IPS-18c (cell line): ENCODE data around the gene LARP1.
"Not testable (repeated sequence)": the region's sequence is repeated elsewhere in the genome, so short reads cannot be mapped to it uniquely, and the experiment has no call there.

Source experiments
- H3K4me3 ChIP-seq: 2 replicates; pipeline ENCODE4 v1.7.0; 2013; ENCODE audit warnings: low read depth, mild to moderate bottlenecking, low read length, moderate library complexity; ENCODE audit not compliant: insufficient read depth
- H3K9me3 ChIP-seq: one replicate; pipeline ENCODE4 v1.6.1; 2013; ENCODE audit warnings: mild to moderate bottlenecking, low read length, moderate library complexity; ENCODE audit not compliant: control insufficient read depth, insufficient read depth

Gene LARP1

DNA sequence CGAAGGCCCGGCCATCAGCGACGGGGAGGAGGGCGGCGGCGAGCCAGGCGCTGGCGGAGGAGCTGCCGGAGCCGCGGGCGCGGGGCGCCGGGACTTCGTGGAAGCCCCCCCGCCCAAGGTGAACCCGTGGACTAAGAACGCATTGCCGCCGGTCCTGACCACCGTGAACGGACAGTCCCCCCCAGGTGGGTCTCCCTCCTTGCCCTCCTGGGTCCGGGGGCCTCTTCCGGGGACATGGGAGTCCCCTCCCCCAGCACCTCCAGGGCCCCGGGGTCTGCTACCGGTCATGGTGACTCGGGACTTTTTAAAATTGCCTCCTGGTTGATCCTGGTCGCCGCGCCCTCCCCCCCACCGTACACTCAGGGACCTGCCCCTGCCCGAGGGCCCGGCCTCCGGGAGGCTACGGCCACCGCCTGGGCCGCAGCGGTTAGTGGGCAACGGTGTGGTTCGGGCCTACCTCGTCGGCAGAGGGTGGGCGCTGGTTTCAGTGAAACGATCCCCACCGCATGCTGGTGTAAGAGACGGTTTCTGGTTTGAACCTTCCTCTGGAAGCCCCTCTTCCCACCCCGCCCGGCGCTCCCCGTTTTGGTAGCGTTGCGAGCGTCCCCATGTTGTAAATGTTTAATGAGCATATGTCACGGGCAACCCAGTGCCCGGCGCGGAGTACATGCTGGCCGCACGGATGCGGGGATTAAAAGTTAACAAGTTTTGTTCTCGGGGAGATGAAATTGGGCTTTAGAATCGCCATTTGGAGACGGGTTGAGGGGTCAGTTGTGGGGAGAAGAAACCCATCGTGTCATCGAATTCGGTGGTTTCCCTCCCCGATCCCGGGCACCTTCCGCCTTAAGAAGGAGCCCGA lies 1.1 kb downstream of the LARP1 start:
- no peaks in the 10 kb centered on the region for H3K9me3 ChIP-seq
- peak overlapping the region; percentile 93 for H3K4me3 ChIP-seq

DNA sequence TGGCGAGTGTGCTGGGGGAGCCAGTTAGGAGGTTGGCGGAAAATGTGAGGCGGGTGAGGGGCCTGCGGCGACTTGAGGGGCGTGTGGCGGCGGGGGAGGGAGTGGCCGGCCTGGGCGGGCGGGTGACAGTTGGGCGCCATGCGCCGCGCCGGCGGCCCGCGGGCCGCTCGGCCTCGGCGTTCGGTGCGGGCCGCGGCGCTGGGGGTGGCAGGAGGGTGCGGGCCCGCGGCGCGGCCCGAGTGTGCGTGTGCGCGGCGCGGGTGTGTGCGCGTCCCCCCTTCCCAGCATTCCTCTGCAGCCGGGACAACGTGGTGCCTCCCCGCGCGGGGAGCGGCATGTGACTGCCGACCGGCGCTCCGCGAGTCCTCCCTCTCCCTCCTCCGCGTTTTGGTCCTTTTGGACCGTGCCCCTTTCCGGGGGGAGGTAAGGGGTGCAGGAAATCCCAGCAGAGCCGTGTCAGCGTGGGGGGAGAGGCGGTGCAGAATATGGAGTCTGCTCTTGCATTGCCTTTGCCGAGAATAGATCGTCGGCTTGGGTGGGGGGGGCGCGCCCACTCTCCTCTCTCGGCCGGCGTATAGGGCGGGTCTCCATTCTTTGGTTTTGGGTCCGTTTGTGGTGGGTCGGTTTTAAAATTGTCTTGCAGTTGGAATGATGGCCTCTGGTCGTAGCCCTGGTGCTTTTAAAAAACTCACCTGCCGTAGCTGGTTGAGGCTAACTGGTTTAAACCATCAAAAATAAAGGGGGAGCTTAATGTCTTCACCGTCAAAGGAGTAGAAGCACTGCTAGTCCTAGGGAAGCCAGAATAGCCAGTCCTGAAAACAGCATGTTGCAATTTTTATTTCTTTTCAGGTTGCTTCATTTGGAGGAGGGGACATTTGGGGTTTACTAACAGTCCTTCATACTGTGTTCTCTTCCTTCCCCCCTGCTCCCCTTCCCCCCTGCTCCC lies 2.0 kb downstream of the LARP1 start:
- H3K4me3 ChIP-seq: peak overlapping the region; percentile 93
- no peaks in the 10 kb centered on the region for H3K9me3 ChIP-seq

DNA sequence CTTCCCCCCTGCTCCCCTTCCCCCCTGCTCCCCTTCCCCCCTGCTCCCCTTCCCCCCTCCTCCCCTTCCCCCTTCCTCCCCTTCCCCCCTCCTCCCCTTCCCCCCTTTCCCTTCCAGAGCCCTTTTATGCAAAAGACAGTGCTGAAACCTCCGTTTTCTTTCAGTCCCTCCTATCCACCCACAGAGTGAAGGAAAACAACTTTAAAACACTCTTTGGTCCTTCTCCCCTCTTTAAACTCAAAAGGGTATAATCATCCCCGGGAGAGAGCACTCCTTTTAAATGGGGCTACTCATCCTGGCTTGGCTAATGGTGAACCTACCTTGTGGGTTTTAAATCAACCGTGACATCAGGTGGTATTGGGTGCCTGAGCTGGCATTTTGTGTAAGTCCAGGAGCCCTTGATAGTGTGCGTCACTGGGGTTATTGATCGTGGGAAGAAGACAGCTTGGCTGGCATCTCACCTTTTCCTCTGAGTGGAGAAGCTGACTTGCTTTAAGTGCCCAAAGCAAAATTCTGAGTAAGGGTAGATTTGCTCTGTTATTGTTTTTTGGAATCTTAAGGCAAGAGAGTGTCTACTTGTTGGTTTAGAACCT lies 2.7 kb downstream of the LARP1 start:
- Histone ChIP-seq H3K9me3 (no peaks in the 10 kb centered on the region), H3K4me3 (peak overlapping the region; percentile 45)

DNA sequence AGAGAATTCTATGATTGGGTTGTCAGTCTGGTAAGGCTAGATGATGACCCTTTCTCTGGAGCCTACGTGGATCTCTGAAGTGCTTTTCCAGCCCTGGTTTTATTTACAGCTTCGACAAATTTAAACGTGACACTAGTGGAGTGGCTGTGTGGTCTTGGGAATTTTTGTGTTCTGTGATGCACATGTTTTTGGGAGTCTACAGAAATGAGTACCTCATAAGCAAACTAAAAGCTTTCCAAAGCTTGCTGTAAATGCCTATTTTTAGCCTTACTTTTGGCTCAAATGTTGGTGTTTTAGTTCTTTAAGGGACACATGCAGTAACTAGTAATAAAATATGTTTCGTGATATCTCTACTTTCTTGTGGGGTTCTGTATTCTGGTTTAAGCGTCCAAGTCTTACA lies 3.3 kb downstream of the LARP1 start:
- Histone ChIP-seq H3K9me3 (no peaks in the 10 kb centered on the region), H3K4me3 (peak overlapping the region; percentile 45)

DNA sequence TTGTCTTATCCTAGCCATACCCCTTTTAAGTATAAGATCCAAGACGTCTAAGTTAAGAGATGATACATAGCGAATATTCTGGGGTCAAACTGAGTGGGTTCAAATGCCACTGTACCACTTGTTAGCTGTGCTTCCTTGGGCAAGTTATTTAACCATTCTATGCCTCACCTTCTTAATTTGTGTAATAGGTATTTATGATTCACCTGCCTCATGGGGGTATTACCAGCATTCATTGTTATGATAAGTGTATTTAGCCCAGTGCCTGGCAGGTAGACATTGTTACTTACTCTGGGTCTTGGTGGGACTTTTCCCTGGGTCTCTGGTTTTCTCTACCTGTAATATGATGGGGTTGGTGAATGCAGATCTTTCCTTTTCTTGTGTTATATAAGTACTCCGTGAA lies 3.8 kb downstream of the LARP1 start:
- Histone ChIP-seq H3K9me3 (no peaks in the 10 kb centered on the region), H3K4me3 (peak overlapping the region; percentile 5; the same call in 1 of the 2 replicates)

DNA sequence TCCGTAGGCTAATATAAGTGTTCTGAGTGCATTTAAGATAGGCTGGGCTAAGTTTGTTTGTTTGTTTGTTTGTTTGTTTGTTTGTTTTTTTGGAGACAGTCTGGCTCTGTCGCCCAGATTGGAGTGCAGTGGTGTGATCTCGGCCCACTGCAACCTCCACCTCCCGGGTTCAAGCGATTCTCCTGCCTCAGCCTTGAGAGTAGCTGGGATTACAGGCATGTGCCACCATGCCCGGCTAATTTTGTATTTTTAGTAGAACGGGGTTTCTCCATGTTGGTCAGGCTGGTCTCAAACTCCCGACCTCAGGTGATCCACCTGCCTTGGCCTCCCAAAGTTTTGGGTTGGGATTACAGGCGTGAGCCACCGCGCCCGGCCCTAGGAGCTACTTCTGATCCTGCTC lies 4.7 kb downstream of the LARP1 start:
- not testable (repeated sequence) for H3K9me3 ChIP-seq
- H3K4me3 ChIP-seq: peak overlapping the region; percentile 5

DNA sequence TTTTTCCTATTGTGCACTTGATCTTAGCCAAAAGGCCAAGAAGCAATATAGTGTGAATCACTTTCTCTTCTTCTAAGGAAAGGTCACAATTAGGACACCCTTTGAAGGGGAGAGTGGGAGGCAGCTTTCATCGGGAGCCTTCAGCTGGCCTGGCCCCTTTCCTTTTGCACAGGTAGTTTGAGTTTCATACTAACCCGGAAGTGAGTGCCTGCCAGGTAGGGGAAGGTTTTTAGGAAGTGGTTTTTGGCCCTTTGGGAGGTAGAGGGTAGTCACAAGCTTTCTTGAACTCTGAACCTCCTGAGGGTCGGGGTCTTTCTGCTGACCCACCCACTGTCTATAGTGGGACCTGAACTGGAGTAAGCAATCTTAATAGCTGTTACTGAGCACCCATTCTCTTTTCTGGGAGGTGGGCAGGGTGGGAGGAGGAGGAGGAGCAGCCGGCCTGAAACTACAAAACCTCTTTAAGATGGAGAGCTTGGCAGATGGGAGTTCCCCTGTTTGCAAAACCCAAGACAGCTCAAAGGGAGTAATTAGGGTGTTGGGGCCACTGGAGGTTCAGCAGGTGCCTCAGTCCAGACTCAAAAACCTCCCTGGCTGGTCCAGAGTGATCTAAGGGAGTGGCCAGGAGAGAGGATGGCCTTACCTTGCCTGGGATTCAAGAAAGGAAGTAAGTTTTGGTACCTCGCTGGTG lies 6.0 kb downstream of the LARP1 start:
- H3K9me3 ChIP-seq: no peaks in the 10 kb centered on the region
- H3K4me3 ChIP-seq: peak overlapping the region; percentile 9; the same call in 1 of the 2 replicates

DNA sequence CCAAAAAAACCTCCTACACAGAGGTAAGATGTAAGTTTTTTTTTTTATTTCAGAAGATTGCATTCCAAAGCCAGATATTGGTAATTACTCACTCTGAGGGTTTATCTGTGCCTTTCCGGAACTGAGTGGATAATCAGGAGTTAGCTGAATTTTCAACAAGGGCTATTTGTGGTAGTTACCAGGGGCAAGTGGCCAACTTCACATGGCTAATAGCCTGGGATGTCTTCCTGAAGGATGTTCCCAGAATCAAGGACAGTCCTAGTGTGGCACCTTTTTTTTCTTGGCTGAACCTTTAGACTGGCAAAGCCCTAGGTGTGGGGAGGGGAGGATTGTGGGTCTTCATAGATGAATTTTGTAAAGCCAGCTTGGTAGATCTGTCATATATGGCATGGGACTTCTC lies 7.1 kb downstream of the LARP1 start:
- Histone ChIP-seq H3K9me3 (no peaks in the 10 kb centered on the region), H3K4me3 (no peak overlapping the region)

DNA sequence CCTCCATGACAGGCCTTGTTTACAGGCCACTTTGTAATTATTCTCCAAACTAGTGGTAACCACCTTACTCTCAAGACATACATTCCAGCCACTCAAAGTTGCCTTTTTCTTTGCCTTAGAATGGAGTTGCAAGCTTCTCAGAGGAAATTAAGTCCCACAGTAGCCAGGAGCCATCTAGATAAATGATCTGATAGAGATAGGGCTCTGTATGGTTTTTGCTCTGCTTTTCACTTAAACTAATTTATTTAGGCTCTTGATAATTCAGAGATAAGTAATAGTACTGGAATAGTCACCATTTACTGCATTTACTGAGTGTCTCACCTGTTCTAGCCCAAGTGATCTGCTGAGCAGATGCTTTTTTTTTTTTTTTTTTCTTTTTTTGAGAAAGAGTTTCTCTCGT lies 7.5 kb downstream of the LARP1 start:
- no peak overlapping the region for H3K4me3 ChIP-seq
- H3K9me3 ChIP-seq: no peaks in the 10 kb centered on the region

DNA sequence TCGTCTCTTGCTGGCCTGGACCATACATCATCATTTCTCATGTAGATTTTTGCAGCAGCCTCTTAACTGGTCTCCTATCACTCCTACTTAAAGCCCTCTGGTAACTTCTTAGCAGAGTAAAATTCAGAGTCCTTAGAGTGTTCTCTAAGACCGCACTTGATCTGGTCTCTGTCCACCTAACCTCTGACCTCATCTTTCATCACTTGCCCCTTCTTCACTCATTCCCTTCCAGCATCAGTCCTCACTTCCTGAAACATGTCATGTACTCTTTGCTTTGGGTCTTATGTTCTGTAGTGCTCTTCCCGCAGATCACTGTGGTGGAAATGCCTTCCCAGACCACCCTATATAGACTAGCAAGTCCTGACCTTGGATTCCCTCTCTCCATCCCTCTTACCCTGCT lies 9.8 kb downstream of the LARP1 start:
- Histone ChIP-seq H3K4me3 (no peak overlapping the region), H3K9me3 (no peaks in the 10 kb centered on the region)

DNA sequence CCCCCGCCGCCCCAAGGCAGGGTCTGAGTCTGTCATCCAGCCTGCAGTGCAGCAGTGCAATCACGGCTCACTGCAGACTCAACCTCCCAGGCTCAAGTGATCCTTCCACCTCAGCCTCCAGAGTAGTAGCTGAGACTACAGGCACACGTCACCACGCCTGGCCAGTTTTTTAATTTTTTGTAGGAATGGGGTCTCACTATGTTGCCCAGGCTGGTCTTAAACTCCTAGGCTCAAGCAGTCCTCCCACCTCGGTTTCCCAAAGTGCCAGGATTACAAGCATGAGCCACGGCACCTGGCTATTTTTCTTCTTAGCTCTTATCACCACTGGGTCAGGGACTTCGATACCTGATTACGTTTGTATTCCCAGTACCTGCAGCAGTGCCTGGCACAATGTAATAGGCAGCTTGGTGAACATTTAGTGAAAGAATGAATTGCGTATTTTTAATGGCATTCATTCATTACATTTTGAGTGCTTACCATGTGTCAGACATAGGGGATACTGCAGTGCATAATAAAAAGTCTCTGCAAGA lies 10.3 kb downstream of the LARP1 start:
- Histone ChIP-seq H3K4me3 (no peak overlapping the region), H3K9me3 (no peaks in the 10 kb centered on the region)

DNA sequence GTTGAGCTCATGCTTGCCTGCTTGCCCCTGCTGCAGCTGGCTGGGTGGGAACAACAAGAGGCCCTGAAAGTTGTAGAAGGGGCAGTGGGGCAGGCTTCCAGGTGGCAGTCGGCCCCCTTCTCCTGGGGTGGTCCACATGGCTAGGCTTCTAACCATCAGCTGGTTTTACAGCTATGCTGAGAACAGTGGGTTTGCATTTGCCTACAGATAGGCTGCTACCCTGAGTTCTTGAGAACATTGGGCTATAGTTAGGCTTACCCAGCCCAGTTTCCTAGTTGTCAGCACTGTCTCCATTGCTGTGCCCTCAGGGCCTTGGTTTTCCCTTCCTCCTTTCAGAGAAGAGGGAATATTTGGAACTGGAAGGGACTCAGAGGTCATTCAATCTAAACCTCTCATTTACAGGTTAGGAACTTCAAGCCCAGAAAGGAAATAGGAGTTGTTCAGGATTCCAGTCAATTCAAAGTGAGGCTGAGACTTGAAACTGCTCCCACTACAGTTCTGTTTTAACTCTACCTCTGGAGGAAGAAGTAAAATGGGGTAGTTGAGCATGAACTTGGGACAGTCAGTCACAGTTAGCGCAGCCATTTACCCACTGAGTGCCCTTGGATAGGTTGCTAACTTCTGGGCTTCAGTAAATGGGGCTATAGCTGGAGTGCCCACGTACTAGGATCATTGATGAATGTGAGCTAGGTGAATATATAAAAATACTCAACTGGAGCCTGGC lies 11.5 kb downstream of the LARP1 start:
- no peak overlapping the region for H3K4me3 ChIP-seq
- no peaks in the 10 kb centered on the region for H3K9me3 ChIP-seq

DNA sequence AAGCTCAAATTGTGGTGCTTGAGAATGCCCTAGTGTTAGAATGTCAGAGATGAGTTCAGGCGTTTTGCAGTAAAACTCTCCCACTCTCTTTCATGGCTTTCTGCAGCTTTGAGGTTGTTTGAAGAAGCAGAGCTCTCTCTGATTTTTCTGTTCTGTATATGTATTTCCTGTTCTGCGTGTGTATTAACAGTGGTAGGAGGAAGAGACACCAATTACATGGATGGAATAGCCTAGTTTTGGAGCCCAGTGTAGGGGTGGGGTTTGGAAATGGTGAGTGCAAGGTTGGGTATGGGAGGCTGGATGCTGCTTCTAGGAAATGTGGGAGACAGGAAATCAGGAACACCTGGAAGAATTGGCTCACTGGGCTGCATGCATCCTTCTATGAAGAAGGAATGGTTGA lies 12.4 kb downstream of the LARP1 start:
- no peaks in the 10 kb centered on the region for H3K9me3 ChIP-seq
- no peak overlapping the region for H3K4me3 ChIP-seq

DNA sequence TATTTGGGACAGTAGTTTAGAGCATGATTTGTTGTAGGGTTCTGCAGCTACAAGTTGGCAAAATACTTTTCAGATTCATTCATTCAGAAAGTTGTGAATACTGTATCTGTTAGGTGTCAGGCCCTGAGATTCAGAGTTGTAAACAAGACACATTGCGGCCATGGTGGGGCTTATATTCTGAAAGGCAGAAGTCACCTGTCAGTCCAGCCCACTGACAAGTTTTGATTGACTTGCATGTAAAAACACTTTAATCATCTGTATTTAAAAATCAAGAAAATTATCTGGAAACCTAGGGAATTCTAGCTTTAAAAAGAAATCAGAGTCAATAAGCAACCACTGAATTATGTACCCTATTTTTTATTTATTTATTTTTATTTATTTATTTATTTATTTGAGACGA lies 13.0 kb downstream of the LARP1 start:
- Histone ChIP-seq H3K4me3 (no peak overlapping the region), H3K9me3 (no peaks in the 10 kb centered on the region)

DNA sequence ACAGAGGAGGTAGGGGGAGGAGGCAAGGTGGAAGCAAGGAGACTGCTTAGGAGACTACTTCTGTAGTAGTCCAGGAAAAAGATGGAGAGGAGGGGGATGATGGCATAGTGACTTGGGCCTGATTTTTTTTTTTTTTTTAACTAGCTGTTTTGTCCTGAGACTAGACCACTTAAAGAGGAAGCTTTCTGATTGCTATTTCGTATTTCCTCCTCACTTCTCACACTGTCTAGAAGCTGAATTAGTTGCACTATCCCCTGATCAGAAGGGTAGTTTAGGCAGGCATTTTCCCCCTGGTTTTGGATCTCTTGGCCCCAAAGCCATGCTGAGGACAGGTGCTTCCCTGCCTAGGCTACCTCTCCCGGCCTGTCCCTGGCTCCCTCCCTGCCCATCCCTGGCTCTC lies 14.9 kb downstream of the LARP1 start:
- Histone ChIP-seq H3K4me3 (no peak overlapping the region), H3K9me3 (no peaks in the 10 kb centered on the region)

DNA sequence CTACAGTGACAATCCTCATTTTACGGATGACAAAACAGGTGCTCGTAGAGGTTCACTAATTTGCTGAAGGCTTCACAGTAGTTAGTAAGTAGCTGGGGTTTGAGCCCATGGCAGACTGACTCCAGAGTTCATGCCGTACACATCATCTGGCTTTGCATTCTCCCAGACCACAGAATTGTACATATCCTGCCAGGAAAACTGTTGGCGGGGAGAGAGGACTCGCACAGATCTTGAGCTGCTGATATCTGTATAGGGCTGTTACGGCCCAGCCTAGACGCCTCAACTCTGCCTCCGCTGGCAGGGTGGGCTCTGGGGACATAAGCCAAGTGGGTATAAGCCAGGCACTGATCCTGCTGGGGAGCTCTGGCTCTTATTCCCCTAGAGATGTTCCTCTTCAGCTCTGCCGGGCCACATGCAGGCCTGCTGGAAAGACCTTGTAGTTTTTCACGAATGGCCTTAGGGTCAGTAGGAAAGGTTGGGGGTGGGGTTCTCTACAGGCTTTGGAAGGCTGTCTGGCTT lies 16.3 kb downstream of the LARP1 start:
- no peaks in the 10 kb centered on the region for H3K9me3 ChIP-seq
- no peak overlapping the region for H3K4me3 ChIP-seq
